Heart right ventricle (tissue), 16 donors: ENCODE measurements around the gene ZFAND3. TPM values are rescaled to one million over a fixed set of nuclear protein-coding genes. Genes with fewer than 3 reads are reported as not detected.

Experiments
- ATAC-seq, 8 donors: fragments of 200-7000 bp; cut with Tn5 transposase; one replicate each; pipeline ENCODE4 v1.9.1; 2020; ENCODE audit warnings: mild to moderate bottlenecking in 8 of 8, moderate library complexity in 8 of 8, moderate number of reproducible peaks in 1 of 8
- DNase-seq, 2 donors: peaks; one replicate each; pipeline ENCODE4 v3.0.0-alpha.2; 2020
- H3K27ac ChIP-seq, 10 donors: fragments of 200-600 bp; sonication (generic) in 2 of 10; one replicate each; pipeline versions ENCODE4 v1.5.0 to v1.8.0; 2020 to 2022; ENCODE audit warnings: mild to moderate bottlenecking in 3 of 10
- H3K27me3 ChIP-seq, 7 donors: fragments of 200-600 bp; one replicate each; pipeline ENCODE4 v1.8.0; 2021 to 2022; ENCODE audit warnings: mild to moderate bottlenecking in 2 of 7
- H3K36me3 ChIP-seq, 9 donors: fragments of 200-600 bp; sonication (generic) in 1 of 9; one replicate each; pipeline versions ENCODE4 v1.5.0 to v1.8.0; 2020 to 2022; ENCODE audit warnings: mild to moderate bottlenecking in 2 of 9
- H3K4me1 ChIP-seq, 9 donors: fragments of 200-600 bp; sonication (generic) in 1 of 9; one replicate each; pipeline versions ENCODE4 v1.5.0 to v1.8.0; 2020 to 2022; ENCODE audit warnings: mild to moderate bottlenecking in 4 of 9
- H3K4me3 ChIP-seq, 10 donors: fragments of 200-600 bp; sonication (generic) in 2 of 10; one replicate each; pipeline versions ENCODE4 v1.5.0 to v1.8.0; 2020 to 2022; ENCODE audit warnings: mild to moderate bottlenecking in 7 of 10, moderate library complexity in 2 of 10
- H3K9me3 ChIP-seq, 11 donors: fragments of 200-600 bp in 10 of 11; sonication (generic) in 2 of 11; one replicate each; pipeline versions ENCODE4 v1.5.0 to v1.8.0; 2013 to 2022; ENCODE audit warnings: mild to moderate bottlenecking in 2 of 11, control low read depth in 1 of 11, moderate library complexity in 1 of 11
- WGBS, 2 donors: extraction: QIAGEN DNeasy Blood & Tissue Kit; methylation state at CpG; one replicate each; pipeline ENCODE4 v1.1.7; 2013; ENCODE audit warnings: inconsistent platforms in 1 of 2; 5-methylcytosine and 5-hydroxymethylcytosine counted together
- intact Hi-C, 10 donors: fragments of 100-400 bp; cut with DNase I; formaldehyde crosslinking; loops; one replicate each; pipeline versions ENCODE4 v1.11.1 to v1.14.2; 2022
- polyA plus RNA-seq, 2 donors: library from polyadenylated mRNA; stranded (reverse); fragments of 200-250 nt; gene quantifications; one replicate each; pipeline ENCODE4 v1.2.3, GENCODE V29; 2013
- total RNA-seq, 10 donors: library from RNA; stranded (reverse); fragmentation: NEBNext Ultra II Directional in 3 of 10; extraction: Animal tissue kit (Norgen Biotek cat#: 25700) in 3 of 10; gene quantifications; one replicate each; pipeline versions ENCODE4 v1.2.1 to v1.2.4, GENCODE V29; 2021 to 2023
- TF ChIP-seq, protein P1 (sequence below), 9 donors: fragments of 200-600 bp; sonication (generic) in 2 of 9; IDR thresholded peaks; one replicate each; pipeline versions ENCODE4 v1.5.0 to v1.8.0; 2021 to 2022; ENCODE audit warnings: antibody characterized with exemption in 9 of 9, mild to moderate bottlenecking in 5 of 9, moderate library complexity in 1 of 9
- donor health status: Arrhythmogenic right ventricular cardiomyopathy.
- donor health status: ischemic (EF 13 %, LVEDD 7.1; RV severe dilation, severe dysfunction).
- donor health status: healthy with polysubstance abuse.
- donor health status: DM: no; HTN: yes; CAD: no.
- donor health status: DM: no; HTN: no; CAD: no.
- donor health status: ischemic (EF 25% LVEDD 6.9; RV normal size, moderate dysfunction).
- donor health status: ischemic (EF 25% LVEDD 5.7; RV mildly dilated, moderate dysfunction).
- donor health status: healthy.
- donor health status: DM: yes; HTN: yes; CAD: no.
- donor health status: Ischemic cardiomyopathy.
- donor health status: ischemic (EF 35%, LVEDD 5.7; RV mildly dilated, moderate dysfunction).
- donor health status: nonischemic (EF 11% LVEDD 7.7; RV severe dilation, severe dysfunction).
- donor health status: DM: yes; HTN: yes; CAD: no.
- donor health status: PGD.
- donor health status: ischemic (EF 29% LVEDD 5.4; RV normal size, mild dysfunction).
- donor health status: nonischemic (EF 23%, LVEDD 6.1; RV moderate dilation, normal function).

Gene ZFAND3
- total and polyA plus RNA-seq, 12 donors = 24.4 to 123 (median 105) TPM

GRCh38 chr6:38177882-38178583 lies 358.5 kb downstream of the ZFAND3 start:
- peaks cover 0 to 18% (median 0%) of the 10 kb centered on the region in 9 donors for H3K36me3 ChIP-seq
- no peaks in the 10 kb centered on the region for H3K27me3 ChIP-seq
- 87 to 95% methylated on average over 14 of the region's 14 CpGs for WGBS, 2 donors
- intact Hi-C loops = no loop called here
- no peak for ATAC-seq
- no peak overlapping the region for H3K4me3 ChIP-seq
- peaks cover 0 to 7% (median 0%) of the 10 kb centered on the region in 9 donors for H3K4me1 ChIP-seq
- H3K27ac ChIP-seq = peak overlapping the region in 2 of 10 donors; percentile 14 to 69
- no peak for DNase-seq
- TF ChIP-seq, protein P1, sequence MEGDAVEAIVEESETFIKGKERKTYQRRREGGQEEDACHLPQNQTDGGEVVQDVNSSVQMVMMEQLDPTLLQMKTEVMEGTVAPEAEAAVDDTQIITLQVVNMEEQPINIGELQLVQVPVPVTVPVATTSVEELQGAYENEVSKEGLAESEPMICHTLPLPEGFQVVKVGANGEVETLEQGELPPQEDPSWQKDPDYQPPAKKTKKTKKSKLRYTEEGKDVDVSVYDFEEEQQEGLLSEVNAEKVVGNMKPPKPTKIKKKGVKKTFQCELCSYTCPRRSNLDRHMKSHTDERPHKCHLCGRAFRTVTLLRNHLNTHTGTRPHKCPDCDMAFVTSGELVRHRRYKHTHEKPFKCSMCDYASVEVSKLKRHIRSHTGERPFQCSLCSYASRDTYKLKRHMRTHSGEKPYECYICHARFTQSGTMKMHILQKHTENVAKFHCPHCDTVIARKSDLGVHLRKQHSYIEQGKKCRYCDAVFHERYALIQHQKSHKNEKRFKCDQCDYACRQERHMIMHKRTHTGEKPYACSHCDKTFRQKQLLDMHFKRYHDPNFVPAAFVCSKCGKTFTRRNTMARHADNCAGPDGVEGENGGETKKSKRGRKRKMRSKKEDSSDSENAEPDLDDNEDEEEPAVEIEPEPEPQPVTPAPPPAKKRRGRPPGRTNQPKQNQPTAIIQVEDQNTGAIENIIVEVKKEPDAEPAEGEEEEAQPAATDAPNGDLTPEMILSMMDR (IDR thresholded peaks at IDR 0.05) = no peak
- no peaks in the 10 kb centered on the region for H3K9me3 ChIP-seq

GRCh38 chr6:38178584-38178886 lies 359.0 kb downstream of the ZFAND3 start:
- H3K27ac ChIP-seq = no peak overlapping the region
- no peak for DNase-seq
- intact Hi-C loops = no loop called here

DNA sequence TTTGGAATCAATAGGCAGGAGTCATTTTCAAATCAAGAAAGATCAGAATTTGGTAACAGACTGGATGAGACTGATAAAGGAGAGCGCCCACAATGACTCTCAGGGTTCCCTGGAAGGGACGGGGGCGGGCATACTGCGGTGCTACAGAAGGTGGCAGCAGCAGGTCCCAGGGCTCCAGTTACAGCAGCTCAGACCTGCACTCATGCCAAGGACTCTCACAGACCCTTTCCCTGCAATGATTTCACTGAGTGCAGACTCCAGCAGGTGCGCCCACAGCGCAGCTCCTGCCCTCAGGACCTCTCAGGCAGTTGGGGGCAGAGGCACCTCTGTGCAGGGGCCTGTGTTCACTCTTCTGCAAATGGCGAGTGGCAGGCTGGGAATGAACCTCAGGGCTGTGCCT lies 359.8 kb downstream of the ZFAND3 start:
- H3K4me3 ChIP-seq = no peak overlapping the region
- WGBS, 2 donors = 96 to 100% methylated on average over 7 of the region's 7 CpGs
- no peak overlapping the region for H3K27ac ChIP-seq
- peaks cover 0 to 7% (median 0%) of the 10 kb centered on the region in 9 donors for H3K4me1 ChIP-seq
- DNase-seq (no peak), ATAC-seq (peak in 1 of 8 donors; percentile 8)
- H3K27me3 ChIP-seq = no peaks in the 10 kb centered on the region
- peaks cover 0 to 7% (median 0%) of the 10 kb centered on the region in 9 donors for H3K36me3 ChIP-seq
- no peaks in the 10 kb centered on the region for H3K9me3 ChIP-seq
- intact Hi-C loops = no loop called here
- TF ChIP-seq, protein P1 (IDR thresholded peaks at IDR 0.05) = no peak

More at GRCh38 chr6:38178584-38178886, 359.0 kb downstream of the ZFAND3 start:
- Histone ChIP-seq H3K27me3 (no peaks in the 10 kb centered on the region), H3K4me1 (peaks cover 0 to 7% (median 0%) of the 10 kb centered on the region in 9 donors), H3K4me3 (no peak overlapping the region), H3K36me3 (peaks cover 0 to 13% (median 0%) of the 10 kb centered on the region in 9 donors), H3K9me3 (no peaks in the 10 kb centered on the region)
- WGBS, 2 donors = 90 to 98% methylated on average over 2 of the region's 2 CpGs
- TF ChIP-seq, protein P1 (IDR thresholded peaks at IDR 0.05) = no peak
- no peak for ATAC-seq

GRCh38 chr6:38179794-38180430 lies 360.4 kb downstream of the ZFAND3 start:
- intact Hi-C loops = no loop called here
- ATAC-seq (no peak), DNase-seq (no peak)
- WGBS, 2 donors = 92 to 93% methylated on average over 12 of the region's 12 CpGs
- Histone ChIP-seq H3K4me1 (peaks cover 0 to 7% (median 0%) of the 10 kb centered on the region in 9 donors), H3K27ac (no peak overlapping the region), H3K4me3 (no peak overlapping the region), H3K27me3 (no peaks in the 10 kb centered on the region), H3K9me3 (no peaks in the 10 kb centered on the region), H3K36me3 (peaks cover 0 to 3% (median 0%) of the 10 kb centered on the region in 9 donors)
- TF ChIP-seq, protein P1 (IDR thresholded peaks at IDR 0.05) = no peak
